HEK293 (cell line): ENCODE measurements around the gene ANGEL2.

Experiments
- KLF1 ChIP-seq: fragments of 450-650 bp; formaldehyde crosslinking; IDR thresholded peaks from 2 replicates; pipeline ENCODE4 v1.5.1; 2016; ENCODE audit warnings: missing biosample characterization, missing genetic modification characterization
- TRIM28 ChIP-seq: IDR thresholded peaks from 2 replicates; pipeline ENCODE4 v1.6.1; 2011; ENCODE audit warnings: low read length, control low read depth, borderline replicate concordance
- ZNF138 ChIP-seq: fragments of 450-650 bp; formaldehyde crosslinking; IDR thresholded peaks from 2 replicates; pipeline ENCODE4 v1.5.1; 2016; ENCODE audit warnings: missing biosample characterization, missing genetic modification characterization, borderline replicate concordance
- ZNF324 ChIP-seq: fragments of 450-650 bp; formaldehyde crosslinking; IDR thresholded peaks from 2 replicates; pipeline ENCODE4 v1.5.1; 2016; ENCODE audit warnings: missing biosample characterization, missing genetic modification characterization
- TF ChIP-seq, protein P1 (sequence below): fragments of 450-650 bp; formaldehyde crosslinking; IDR thresholded peaks from 2 replicates; pipeline ENCODE4 v1.5.1; 2016; ENCODE audit warnings: missing biosample characterization, missing genetic modification characterization
- TF ChIP-seq, protein P2 (sequence below): fragments of 450-650 bp; formaldehyde crosslinking; IDR thresholded peaks from 2 replicates; pipeline ENCODE4 v1.5.1; 2016; ENCODE audit warnings: missing biosample characterization, missing genetic modification characterization
- TF ChIP-seq, protein P3 (sequence below): fragments of 450-650 bp; formaldehyde crosslinking; IDR thresholded peaks from 2 replicates; pipeline ENCODE4 v1.5.1; 2017; ENCODE audit warnings: missing biosample characterization, missing genetic modification characterization
- TF ChIP-seq, protein P4 (sequence below): fragments of 450-650 bp; formaldehyde crosslinking; IDR thresholded peaks from 2 replicates; pipeline ENCODE4 v1.5.1; 2016; ENCODE audit warnings: missing biosample characterization, missing genetic modification characterization
- TF ChIP-seq, protein P5 (sequence below): fragments of 450-650 bp; formaldehyde crosslinking; IDR thresholded peaks from 2 replicates; pipeline ENCODE4 v1.5.1; 2016; ENCODE audit warnings: missing biosample characterization, missing genetic modification characterization
- TF ChIP-seq, protein P6 (sequence below): fragments of 450-650 bp; formaldehyde crosslinking; IDR thresholded peaks from 2 replicates; pipeline ENCODE4 v1.5.1; 2016; ENCODE audit warnings: missing biosample characterization, missing genetic modification characterization

DNA sequence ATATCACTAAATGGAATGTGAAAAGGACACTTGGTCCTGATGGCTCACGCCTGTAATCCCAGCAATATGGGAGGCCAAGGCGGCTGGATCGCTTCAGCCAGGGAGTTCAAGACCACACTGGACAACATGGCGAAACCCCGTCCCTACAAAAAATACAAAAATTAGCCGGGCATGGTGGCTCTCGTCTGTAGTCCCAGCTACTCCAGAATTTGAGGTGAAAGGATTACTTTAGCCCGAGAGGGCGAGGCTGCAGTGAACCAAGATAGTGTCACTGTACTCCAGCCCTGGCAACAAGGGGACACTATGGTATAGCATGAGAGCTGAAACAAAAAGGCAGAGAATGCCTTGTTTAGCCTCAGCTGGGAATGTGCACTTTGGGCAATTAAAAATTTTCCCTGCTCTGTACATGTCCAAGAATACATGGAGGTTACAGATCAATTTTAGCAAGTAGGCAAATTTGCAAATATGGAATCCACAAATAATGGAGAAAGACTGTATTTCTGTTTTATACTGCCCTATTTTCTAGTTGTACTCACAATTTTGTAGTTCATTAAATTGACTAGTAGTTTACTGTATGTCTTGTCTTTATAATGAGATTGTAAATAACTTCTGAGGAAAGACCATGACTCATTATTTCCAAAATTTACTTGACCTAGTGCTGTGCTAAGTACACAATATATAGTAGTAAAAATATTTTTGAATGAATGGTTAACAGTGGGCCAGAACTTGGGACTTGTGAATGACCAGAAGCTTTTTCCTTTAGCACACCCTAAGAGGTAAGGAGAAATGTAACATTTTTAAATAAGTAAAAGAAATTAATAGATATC, 2.0 kb upstream of the ANGEL2 start:
- TF ChIP-seq, protein P1, sequence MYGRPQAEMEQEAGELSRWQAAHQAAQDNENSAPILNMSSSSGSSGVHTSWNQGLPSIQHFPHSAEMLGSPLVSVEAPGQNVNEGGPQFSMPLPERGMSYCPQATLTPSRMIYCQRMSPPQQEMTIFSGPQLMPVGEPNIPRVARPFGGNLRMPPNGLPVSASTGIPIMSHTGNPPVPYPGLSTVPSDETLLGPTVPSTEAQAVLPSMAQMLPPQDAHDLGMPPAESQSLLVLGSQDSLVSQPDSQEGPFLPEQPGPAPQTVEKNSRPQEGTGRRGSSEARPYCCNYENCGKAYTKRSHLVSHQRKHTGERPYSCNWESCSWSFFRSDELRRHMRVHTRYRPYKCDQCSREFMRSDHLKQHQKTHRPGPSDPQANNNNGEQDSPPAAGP (tag by site-specific recombination) = no peak
- TF ChIP-seq, protein P2, sequence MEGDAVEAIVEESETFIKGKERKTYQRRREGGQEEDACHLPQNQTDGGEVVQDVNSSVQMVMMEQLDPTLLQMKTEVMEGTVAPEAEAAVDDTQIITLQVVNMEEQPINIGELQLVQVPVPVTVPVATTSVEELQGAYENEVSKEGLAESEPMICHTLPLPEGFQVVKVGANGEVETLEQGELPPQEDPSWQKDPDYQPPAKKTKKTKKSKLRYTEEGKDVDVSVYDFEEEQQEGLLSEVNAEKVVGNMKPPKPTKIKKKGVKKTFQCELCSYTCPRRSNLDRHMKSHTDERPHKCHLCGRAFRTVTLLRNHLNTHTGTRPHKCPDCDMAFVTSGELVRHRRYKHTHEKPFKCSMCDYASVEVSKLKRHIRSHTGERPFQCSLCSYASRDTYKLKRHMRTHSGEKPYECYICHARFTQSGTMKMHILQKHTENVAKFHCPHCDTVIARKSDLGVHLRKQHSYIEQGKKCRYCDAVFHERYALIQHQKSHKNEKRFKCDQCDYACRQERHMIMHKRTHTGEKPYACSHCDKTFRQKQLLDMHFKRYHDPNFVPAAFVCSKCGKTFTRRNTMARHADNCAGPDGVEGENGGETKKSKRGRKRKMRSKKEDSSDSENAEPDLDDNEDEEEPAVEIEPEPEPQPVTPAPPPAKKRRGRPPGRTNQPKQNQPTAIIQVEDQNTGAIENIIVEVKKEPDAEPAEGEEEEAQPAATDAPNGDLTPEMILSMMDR (tag by site-specific recombination) = no peak
- TF ChIP-seq, protein P3, sequence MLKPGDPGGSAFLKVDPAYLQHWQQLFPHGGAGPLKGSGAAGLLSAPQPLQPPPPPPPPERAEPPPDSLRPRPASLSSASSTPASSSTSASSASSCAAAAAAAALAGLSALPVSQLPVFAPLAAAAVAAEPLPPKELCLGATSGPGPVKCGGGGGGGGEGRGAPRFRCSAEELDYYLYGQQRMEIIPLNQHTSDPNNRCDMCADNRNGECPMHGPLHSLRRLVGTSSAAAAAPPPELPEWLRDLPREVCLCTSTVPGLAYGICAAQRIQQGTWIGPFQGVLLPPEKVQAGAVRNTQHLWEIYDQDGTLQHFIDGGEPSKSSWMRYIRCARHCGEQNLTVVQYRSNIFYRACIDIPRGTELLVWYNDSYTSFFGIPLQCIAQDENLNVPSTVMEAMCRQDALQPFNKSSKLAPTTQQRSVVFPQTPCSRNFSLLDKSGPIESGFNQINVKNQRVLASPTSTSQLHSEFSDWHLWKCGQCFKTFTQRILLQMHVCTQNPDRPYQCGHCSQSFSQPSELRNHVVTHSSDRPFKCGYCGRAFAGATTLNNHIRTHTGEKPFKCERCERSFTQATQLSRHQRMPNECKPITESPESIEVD = no peak
- TF ChIP-seq KLF1 (tag by site-specific recombination) (no peak), ZNF138 (no peak), TRIM28 (no peak), ZNF324 (tag by site-specific recombination) (no peak)
- TF ChIP-seq, protein P4, sequence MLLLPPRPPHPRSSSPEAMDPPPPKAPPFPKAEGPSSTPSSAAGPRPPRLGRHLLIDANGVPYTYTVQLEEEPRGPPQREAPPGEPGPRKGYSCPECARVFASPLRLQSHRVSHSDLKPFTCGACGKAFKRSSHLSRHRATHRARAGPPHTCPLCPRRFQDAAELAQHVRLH = no peak
- TF ChIP-seq, protein P5, sequence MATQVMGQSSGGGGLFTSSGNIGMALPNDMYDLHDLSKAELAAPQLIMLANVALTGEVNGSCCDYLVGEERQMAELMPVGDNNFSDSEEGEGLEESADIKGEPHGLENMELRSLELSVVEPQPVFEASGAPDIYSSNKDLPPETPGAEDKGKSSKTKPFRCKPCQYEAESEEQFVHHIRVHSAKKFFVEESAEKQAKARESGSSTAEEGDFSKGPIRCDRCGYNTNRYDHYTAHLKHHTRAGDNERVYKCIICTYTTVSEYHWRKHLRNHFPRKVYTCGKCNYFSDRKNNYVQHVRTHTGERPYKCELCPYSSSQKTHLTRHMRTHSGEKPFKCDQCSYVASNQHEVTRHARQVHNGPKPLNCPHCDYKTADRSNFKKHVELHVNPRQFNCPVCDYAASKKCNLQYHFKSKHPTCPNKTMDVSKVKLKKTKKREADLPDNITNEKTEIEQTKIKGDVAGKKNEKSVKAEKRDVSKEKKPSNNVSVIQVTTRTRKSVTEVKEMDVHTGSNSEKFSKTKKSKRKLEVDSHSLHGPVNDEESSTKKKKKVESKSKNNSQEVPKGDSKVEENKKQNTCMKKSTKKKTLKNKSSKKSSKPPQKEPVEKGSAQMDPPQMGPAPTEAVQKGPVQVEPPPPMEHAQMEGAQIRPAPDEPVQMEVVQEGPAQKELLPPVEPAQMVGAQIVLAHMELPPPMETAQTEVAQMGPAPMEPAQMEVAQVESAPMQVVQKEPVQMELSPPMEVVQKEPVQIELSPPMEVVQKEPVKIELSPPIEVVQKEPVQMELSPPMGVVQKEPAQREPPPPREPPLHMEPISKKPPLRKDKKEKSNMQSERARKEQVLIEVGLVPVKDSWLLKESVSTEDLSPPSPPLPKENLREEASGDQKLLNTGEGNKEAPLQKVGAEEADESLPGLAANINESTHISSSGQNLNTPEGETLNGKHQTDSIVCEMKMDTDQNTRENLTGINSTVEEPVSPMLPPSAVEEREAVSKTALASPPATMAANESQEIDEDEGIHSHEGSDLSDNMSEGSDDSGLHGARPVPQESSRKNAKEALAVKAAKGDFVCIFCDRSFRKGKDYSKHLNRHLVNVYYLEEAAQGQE = no peak
- TF ChIP-seq, protein P6, sequence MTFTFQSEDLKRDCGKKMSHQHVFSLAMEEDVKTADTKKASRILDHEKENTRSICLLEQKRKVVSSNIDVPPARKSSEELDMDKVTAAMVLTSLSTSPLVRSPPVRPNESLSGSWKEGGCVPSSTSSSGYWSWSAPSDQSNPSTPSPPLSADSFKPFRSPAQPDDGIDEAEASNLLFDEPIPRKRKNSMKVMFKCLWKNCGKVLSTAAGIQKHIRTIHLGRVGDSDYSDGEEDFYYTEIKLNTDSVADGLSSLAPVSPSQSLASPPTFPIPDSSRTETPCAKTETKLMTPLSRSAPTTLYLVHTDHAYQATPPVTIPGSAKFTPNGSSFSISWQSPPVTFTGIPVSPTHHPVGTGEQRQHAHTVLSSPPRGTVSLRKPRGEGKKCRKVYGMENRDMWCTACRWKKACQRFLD (tag by site-specific recombination) = no peak
